ENCODE measurements around the gene DGAT2L6. TPM values are rescaled to one million over a fixed set of nuclear protein-coding genes. Genes with fewer than 3 reads are reported as not detected.

DGAT2L6 gene
- total RNA-seq, 1 experiment from 2014 or later: not detected

DNA sequence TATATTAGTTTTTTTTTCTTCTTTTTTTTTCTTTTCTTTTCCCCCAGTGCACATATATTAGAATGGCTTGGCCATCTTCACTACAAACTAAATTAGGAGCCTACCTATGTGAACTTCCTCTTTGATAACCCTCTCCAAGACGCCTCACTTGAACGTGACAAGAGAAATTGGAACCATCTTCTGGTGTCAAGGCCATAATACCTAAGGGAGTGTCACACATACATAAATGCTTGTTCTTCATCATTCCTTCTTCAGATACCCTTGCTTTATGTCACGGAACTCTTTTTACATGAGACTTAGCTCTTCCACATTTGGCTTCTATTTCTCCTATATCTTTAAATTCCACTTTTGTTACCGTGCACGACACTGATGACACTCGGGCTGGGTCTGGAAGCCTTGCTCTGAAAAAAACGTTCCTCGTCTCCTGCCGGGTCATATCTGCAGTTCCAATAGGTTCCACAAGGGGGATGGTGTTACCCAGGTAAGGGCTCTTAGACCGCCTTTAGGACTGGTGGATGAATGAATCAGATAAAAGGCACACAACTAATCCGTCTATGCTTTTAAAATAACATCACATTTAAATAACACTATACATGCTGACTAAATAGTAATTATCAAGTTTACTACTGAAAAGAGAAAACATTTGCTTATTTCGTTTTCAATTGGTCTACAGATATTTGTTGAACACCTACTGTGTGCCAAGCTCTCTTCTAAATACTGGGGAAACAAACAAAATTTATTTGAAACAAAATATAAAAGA, 19.9 kb downstream of the DGAT2L6 start:
- DNase-seq (ENCODE audit: low read depth): peak; percentile 53

- no peak for DNase-seq (ENCODE audit: low read depth)
Measured at GRCh38 chrX:70201732-70202131, 24.4 kb downstream of the DGAT2L6 start.

GRCh38 chrX:70208479-70208878, 31.2 kb downstream of the DGAT2L6 start:
- no peak for DNase-seq (ENCODE audit: low read depth)

GRCh38 chrX:70209570-70209969, 32.3 kb downstream of the DGAT2L6 start:
- DNase-seq (ENCODE audit: low read depth): peak; percentile 1

DNA sequence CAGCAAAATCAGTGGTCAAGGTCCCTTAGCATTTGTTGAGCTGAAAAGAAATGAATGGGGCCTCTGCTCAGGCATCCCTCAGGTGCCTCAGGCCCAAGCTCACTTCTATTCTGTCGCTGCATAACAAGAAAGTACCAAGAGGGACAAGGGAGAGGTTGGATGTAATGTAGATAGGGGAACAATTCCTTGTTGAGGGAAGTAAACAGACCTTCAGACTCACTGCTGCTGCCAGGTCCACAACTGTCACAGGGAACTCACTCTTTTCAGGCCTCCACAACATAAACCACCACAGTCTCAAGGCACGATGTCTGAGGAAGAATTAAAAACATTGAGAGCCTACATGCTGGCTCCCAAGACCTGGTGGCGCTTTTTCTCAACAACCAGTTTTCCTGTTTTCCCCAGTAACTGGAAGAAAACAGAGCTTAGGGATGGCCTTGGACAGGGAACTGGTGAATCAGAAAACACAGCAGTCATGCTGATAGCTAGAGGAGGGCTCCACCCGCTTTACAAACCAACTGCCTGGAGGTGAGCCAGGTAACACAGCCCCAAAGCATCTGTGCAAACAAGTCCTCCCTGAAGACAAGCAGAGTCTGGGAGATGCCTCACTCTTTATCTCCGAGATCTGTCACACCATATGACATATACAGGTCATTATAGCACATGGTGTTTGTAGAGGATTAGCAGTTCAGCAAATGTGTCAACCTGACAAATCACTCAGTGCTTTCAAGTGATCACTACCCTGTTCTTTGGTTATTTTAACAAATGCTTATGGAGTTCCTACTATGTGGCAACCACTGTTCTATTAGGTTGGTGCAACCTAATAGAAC, 42.9 kb downstream of the DGAT2L6 start:
- peak; percentile 21 for DNase-seq (ENCODE audit: low read depth)

DNA sequence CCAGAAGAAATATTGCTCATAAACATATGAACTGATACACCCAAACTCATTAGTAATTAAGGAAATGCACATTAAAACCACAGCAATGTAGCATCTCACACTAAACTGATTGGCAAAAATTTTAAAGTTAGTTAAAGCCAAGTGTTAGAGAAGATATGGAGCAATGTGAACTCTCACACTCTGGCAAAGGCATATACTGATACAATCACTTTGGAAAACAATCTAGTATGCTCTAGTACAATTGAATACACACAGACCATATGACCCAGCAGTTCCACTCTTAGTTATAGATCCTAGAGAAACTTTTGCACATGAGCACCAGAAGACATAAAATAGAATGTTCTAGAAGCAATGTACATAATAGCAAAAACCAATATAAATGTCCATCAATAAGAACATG, 48.8 kb downstream of the DGAT2L6 start:
- no peak for DNase-seq (ENCODE audit: low read depth)

- DNase-seq (ENCODE audit: low read depth): no peak
Measured at GRCh38 chrX:70226687-70227086, 49.4 kb downstream of the DGAT2L6 start.

GRCh38 chrX:70231666-70232065, 54.4 kb downstream of the DGAT2L6 start:
- DNase-seq (ENCODE audit: low read depth): no peak

DNA sequence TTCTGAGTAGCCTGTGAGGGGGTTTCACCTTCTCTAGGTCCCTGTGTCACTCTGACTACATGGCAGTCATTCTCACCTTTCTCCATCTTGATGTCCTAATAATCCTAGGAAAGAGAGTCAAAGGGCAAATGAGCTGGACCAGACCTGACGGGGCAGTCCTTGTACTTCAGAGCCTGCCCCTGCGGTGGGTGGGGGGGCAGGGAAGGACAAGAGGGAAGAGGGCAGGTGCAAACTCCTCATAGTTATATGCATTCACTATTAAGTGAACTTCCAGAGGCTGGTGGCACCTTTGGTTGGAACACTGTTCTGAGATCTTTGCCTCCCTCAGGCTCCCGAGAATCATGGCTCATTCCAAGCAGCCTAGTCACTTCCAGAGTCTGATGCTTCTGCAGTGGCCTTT, 57.1 kb downstream of the DGAT2L6 start, which contains the start of gene AWAT1:
Gene AWAT1 (plus strand): TSS at position 301 of the 400 bp plus-strand sequence. CDS start 41 bp downstream, at position 342.
- DNase-seq (ENCODE audit: low read depth): no peak

- DNase-seq (ENCODE audit: low read depth): no peak
Measured at GRCh38 chrX:70240751-70241150, 63.5 kb downstream of the DGAT2L6 start.

DNA sequence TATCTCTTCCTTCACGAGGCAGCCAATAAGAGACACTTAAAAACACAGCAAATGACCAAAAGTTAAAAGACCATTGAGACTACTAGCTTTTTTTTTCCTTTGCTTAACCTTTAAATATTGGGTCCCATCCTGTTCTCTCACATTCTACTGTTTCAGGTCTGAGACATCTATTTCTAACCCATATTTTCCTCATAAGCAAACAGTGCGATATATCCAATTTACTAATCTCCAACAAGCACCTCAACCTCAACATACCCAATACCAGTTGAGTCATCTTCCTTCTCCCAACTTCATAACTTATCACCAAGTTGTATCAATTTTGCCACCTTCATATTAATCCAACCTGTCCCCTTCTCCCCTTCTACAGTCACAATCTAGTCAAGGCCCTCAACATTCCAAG, 64.2 kb downstream of the DGAT2L6 start:
- no peak for DNase-seq (ENCODE audit: low read depth)

DNA sequence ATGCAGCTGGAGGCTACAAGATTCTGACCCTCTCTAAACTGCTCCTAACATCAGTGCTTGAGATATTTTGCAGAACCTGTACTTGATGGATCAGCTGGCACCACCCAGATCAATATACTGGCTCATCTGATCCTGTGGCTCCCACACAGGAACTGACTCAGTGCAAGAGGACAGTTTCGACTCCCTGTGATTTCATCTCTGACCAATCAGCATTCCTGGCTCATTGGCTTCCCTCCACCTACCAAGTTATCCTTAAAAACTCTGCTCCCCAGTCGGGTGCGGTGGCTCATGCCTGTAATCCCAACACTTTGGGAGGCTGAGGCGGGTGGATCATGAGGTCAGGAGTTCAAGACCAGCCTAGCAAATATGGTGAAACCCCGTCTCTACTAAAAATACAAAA, 66.3 kb downstream of the DGAT2L6 start:
- peak; percentile 67 for DNase-seq (ENCODE audit: low read depth)

- DNase-seq (ENCODE audit: low read depth): no peak
Measured at GRCh38 chrX:70244881-70245280, 67.6 kb downstream of the DGAT2L6 start.

DNA sequence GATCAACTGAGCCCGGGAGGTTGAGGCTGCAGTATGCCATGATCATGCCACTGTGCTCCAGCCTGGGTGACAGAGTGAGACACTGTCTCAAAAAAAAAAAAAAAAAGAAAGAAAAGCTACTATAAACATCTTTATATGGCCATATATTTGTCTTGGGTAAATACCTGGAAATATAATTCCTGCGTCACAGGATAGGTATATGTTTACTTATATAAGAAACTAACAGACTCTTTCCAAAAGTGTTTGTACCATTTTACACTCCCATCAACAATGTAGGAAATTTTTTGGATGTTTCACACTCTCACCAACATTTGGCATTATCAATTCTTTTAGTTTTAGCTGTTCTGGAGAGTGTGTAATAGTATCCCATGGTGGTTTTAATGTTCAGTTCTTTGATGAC, 70.0 kb downstream of the DGAT2L6 start:
- no peak for DNase-seq (ENCODE audit: low read depth)

- no peak for DNase-seq (ENCODE audit: low read depth)
Measured at GRCh38 chrX:70252491-70252890, 75.2 kb downstream of the DGAT2L6 start.

- peak; percentile 76 for DNase-seq (ENCODE audit: low read depth)
Measured at GRCh38 chrX:70253377-70254062, 76.2 kb downstream of the DGAT2L6 start.

DNA sequence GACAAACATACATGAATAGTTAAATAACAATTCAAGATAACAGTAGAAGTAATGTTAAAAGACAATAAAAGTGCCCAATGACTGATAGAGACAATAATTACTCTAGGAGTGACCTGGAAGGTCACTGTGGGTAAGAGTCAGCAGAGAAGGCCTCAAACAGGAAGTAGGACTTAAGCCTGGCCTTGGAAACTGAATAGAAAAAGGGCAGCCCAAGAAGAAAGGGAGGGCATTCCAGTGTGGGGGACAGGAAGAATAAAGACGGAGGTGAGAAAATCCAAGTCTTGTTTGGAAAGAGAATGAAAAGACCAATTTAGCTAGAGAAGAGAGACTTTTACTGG, 76.7 kb downstream of the DGAT2L6 start:
- DNase-seq (ENCODE audit: low read depth): peak; percentile 76

DNA sequence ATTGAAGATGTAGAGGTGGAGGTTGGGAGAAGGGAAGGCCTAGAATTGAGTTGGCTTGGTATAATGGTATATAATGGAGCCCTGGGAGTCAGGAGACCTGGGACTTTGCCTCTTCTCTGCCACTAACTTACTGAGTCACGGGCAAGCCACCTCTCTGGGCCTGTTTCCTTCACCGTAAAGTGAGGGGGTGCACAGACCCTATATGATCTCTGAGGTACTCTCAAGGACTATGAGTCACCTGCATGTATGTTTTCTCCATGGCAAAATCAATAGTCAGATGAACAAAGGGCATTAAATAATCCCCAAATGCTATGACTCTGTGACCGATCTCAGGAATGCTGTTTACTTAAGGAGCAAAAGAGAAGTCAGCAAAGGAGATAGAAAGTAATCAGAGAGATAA, 77.6 kb downstream of the DGAT2L6 start:
- DNase-seq (ENCODE audit: low read depth): no peak
